ENCODE data around the gene ATRX. TPM values are rescaled to one million over a fixed set of nuclear protein-coding genes. Genes with fewer than 3 reads are reported as not detected.
"Not testable (repeated sequence)": the region's sequence is repeated elsewhere in the genome, so short reads cannot be mapped to it uniquely, and the experiment has no call there.

The ATRX gene, protein sequence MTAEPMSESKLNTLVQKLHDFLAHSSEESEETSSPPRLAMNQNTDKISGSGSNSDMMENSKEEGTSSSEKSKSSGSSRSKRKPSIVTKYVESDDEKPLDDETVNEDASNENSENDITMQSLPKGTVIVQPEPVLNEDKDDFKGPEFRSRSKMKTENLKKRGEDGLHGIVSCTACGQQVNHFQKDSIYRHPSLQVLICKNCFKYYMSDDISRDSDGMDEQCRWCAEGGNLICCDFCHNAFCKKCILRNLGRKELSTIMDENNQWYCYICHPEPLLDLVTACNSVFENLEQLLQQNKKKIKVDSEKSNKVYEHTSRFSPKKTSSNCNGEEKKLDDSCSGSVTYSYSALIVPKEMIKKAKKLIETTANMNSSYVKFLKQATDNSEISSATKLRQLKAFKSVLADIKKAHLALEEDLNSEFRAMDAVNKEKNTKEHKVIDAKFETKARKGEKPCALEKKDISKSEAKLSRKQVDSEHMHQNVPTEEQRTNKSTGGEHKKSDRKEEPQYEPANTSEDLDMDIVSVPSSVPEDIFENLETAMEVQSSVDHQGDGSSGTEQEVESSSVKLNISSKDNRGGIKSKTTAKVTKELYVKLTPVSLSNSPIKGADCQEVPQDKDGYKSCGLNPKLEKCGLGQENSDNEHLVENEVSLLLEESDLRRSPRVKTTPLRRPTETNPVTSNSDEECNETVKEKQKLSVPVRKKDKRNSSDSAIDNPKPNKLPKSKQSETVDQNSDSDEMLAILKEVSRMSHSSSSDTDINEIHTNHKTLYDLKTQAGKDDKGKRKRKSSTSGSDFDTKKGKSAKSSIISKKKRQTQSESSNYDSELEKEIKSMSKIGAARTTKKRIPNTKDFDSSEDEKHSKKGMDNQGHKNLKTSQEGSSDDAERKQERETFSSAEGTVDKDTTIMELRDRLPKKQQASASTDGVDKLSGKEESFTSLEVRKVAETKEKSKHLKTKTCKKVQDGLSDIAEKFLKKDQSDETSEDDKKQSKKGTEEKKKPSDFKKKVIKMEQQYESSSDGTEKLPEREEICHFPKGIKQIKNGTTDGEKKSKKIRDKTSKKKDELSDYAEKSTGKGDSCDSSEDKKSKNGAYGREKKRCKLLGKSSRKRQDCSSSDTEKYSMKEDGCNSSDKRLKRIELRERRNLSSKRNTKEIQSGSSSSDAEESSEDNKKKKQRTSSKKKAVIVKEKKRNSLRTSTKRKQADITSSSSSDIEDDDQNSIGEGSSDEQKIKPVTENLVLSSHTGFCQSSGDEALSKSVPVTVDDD (N-terminal part only)
- polyA plus RNA-seq (2013, experiment 1 of 2) = 42.9 TPM
- polyA plus RNA-seq (2013, experiment 2 of 2) = 42.7 TPM

DNA sequence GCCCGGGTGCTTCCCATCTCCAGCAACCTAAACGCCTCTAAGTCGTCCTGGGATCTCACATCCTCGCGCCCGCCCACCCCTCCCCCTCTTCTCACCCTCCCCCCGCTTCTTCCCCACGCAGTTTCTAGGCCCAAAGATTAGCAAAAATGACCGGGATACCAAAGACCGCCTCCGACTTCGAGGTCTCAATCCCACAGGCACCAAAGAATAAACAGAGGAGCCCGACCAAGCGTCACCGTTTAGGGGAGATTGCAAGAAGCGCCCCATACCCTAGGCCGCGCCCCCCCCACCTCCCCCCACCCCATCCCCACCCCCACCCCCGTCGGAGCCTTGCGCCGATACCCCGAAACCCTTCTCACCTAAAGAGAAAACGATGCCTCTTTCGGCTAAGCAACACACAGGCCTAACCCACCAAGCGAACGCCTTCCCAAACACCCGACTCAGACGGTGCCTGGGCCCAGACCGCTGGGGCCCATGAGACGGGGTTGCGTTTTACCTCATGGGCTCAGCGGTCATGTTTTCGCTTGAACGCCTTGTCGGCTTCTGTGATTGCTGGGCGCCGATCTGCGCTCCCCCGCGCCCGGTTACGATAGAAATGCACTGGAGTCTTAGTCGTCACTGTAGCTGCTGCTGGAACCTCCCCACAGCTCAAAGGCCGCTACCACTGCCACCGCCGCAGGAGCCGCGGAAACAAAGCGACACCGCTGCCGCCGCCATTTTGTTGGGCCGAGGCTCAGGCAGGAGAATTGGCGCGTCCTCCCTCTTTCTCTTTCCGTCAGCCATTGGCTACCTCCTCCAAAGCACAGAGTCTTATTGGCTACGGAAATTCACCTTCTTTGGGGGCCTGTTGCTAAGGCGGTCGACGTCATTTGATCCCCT is at the start of gene ATRX:
TSS of gene ATRX (minus strand) at position 731 of the 879 bp plus-strand sequence. CDS start at position 516, 215 bp downstream.
- Histone ChIP-seq H3K9ac (ENCODE audit: low read length) (peak within 1 kb of the TSS; percentile 96), H3K9me3 (ENCODE audit: control insufficient read depth, low read length) (no peaks in the 10 kb centered on the region), H3K4me1 (ENCODE audit: control insufficient read depth, insufficient read depth, low read depth, low read length) (no peaks in the 10 kb centered on the region), H3K79me1 (replicated peaks; ENCODE audit: low read length, poor library complexity, severe bottlenecking) (no peaks in the 10 kb centered on the region), H3K27ac (ENCODE audit: low read length, poor library complexity, severe bottlenecking) (peak within 1 kb of the TSS; percentile 91), H2BK120ac (ENCODE audit: low read depth, low read length) (peak within 1 kb of the TSS; percentile 61), H2AFZ (ENCODE audit: low read depth, low read length) (peak within 1 kb of the TSS; percentile 39), H4K91ac (ENCODE audit: low read length) (peak within 1 kb of the TSS; percentile 89), H4K8ac (ENCODE audit: low read length) (peak within 1 kb of the TSS; percentile 96), H3K36me3 (ENCODE audit: control insufficient read depth in 1 of 2, insufficient read depth in 2 of 2, low read depth in 1 of 2, low read length in 2 of 2) (no peaks in the 10 kb centered on the region), H3K4ac (ENCODE audit: low read depth in 1 of 2, low read length in 2 of 2) (peak within 1 kb of the TSS; percentile 77 to 91), H3K14ac (ENCODE audit: low read length in 2 of 2) (peak within 1 kb of the TSS in 1 of 2 experiments; percentile 96), H3K27me3 (ENCODE audit: control insufficient read depth in 1 of 2, insufficient read depth in 1 of 2, low read length in 2 of 2) (no peaks in the 10 kb centered on the region), H2BK15ac (ENCODE audit: low read depth, poor library complexity, severe bottlenecking) (peak within 1 kb of the TSS; percentile 52), H2BK12ac (ENCODE audit: low read length in 2 of 2) (no peak within 1 kb of the TSS), H2BK5ac (ENCODE audit: low read depth, low read length, poor library complexity, severe bottlenecking) (no peak within 1 kb of the TSS), H3K23ac (ENCODE audit: low read length in 2 of 2) (no peak within 1 kb of the TSS), H3K4me2 (ENCODE audit: low read length, poor library complexity, severe bottlenecking) (peak within 1 kb of the TSS; percentile 50), H3K18ac (ENCODE audit: low read depth in 1 of 2, low read length in 2 of 2) (peak within 1 kb of the TSS; percentile 88 to 92), H3K4me3 (ENCODE audit: insufficient read depth in 1 of 2, low read depth in 1 of 2, low read length in 2 of 2) (peak within 1 kb of the TSS; percentile 76 to 85), H2AK5ac (ENCODE audit: low read length, severe bottlenecking) (no peak within 1 kb of the TSS)
- WGBS = under 1% methylated on average over 37 of the region's 61 CpGs
- peak; percentile 87 for DNase-seq

DNA sequence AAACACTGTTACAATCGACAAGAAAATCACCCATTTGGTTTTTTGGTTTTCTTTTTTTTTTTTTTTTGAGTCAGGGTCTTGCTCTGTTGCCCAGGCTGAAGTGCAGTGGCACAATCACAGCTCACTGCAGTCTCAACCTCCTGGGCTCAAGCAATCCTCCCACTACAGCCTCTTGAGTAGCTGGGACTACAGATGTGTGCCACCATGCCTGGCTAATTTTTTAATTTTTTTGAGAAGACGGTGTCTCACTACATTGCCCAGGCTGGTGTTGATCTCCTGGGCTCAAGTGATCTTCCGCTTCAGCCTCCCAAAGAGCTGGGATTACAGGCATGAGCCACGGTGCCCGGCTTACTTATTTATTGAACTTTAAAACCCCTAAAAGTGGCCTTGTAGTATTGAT is 45.5 kb upstream of the ATRX start:
- H3K27me3 ChIP-seq (ENCODE audit: control insufficient read depth in 1 of 2, insufficient read depth in 1 of 2, low read length in 2 of 2); H3K36me3 ChIP-seq (ENCODE audit: control insufficient read depth in 1 of 2, insufficient read depth in 2 of 2, low read depth in 1 of 2, low read length in 2 of 2); H2AFZ ChIP-seq (ENCODE audit: low read depth, low read length); H3K18ac ChIP-seq (ENCODE audit: low read depth in 1 of 2, low read length in 2 of 2); H2AK5ac ChIP-seq (ENCODE audit: low read length, severe bottlenecking); H4K91ac ChIP-seq (ENCODE audit: low read length); H3K4me3 ChIP-seq (ENCODE audit: insufficient read depth in 1 of 2, low read depth in 1 of 2, low read length in 2 of 2); H3K14ac ChIP-seq (ENCODE audit: low read length in 2 of 2); DNase-seq; H2BK5ac ChIP-seq (ENCODE audit: low read depth, low read length, poor library complexity, severe bottlenecking); H3K4me2 ChIP-seq (ENCODE audit: low read length, poor library complexity, severe bottlenecking); H3K27ac ChIP-seq (ENCODE audit: low read length, poor library complexity, severe bottlenecking); H3K79me1 ChIP-seq (replicated peaks; ENCODE audit: low read length, poor library complexity, severe bottlenecking); H2BK120ac ChIP-seq (ENCODE audit: low read depth, low read length); H4K8ac ChIP-seq (ENCODE audit: low read length); H3K23ac ChIP-seq (ENCODE audit: low read length in 2 of 2); H2BK12ac ChIP-seq (ENCODE audit: low read length in 2 of 2); H3K9me3 ChIP-seq (ENCODE audit: control insufficient read depth, low read length); H3K9ac ChIP-seq (ENCODE audit: low read length); H3K4ac ChIP-seq (ENCODE audit: low read depth in 1 of 2, low read length in 2 of 2); H2BK15ac ChIP-seq (ENCODE audit: low read depth, poor library complexity, severe bottlenecking); H3K4me1 ChIP-seq (ENCODE audit: control insufficient read depth, insufficient read depth, low read depth, low read length): not testable (repeated sequence)
- WGBS = no CpG with 5 or more reads among the region's 5 CpGs

DNA sequence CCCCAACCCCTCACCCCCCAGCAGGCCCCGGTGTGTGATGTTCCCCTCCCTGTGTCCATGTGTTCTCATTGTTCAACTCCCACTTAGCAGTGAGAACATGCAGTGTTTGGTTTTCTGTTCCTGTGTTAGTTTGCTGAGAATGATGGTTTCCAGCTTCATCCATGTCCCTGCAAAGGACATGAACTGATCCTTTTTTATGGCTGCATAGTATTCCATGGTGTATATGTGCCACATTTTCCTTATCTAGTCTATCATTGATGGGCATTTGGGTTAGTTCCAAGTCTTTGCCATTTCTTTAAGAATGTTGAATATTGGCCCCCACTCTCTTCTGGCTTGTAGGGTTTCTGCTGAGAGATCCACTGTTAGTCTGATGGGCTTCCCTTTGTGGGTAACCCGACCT is 36.0 kb upstream of the ATRX start:
- not testable (repeated sequence) for H3K9me3 ChIP-seq (ENCODE audit: control insufficient read depth, low read length); H3K4me3 ChIP-seq (ENCODE audit: insufficient read depth in 1 of 2, low read depth in 1 of 2, low read length in 2 of 2); H3K27me3 ChIP-seq (ENCODE audit: control insufficient read depth in 1 of 2, insufficient read depth in 1 of 2, low read length in 2 of 2); H3K27ac ChIP-seq (ENCODE audit: low read length, poor library complexity, severe bottlenecking); H3K4me1 ChIP-seq (ENCODE audit: control insufficient read depth, insufficient read depth, low read depth, low read length); H2AFZ ChIP-seq (ENCODE audit: low read depth, low read length); H2BK120ac ChIP-seq (ENCODE audit: low read depth, low read length); H3K36me3 ChIP-seq (ENCODE audit: control insufficient read depth in 1 of 2, insufficient read depth in 2 of 2, low read depth in 1 of 2, low read length in 2 of 2); H2BK15ac ChIP-seq (ENCODE audit: low read depth, poor library complexity, severe bottlenecking); H3K23ac ChIP-seq (ENCODE audit: low read length in 2 of 2); H4K91ac ChIP-seq (ENCODE audit: low read length); H3K4ac ChIP-seq (ENCODE audit: low read depth in 1 of 2, low read length in 2 of 2); DNase-seq; H3K14ac ChIP-seq (ENCODE audit: low read length in 2 of 2); H3K9ac ChIP-seq (ENCODE audit: low read length); H2AK5ac ChIP-seq (ENCODE audit: low read length, severe bottlenecking); H3K4me2 ChIP-seq (ENCODE audit: low read length, poor library complexity, severe bottlenecking); H2BK5ac ChIP-seq (ENCODE audit: low read depth, low read length, poor library complexity, severe bottlenecking); H2BK12ac ChIP-seq (ENCODE audit: low read length in 2 of 2); H3K79me1 ChIP-seq (replicated peaks; ENCODE audit: low read length, poor library complexity, severe bottlenecking); H4K8ac ChIP-seq (ENCODE audit: low read length); H3K18ac ChIP-seq (ENCODE audit: low read depth in 1 of 2, low read length in 2 of 2)
- WGBS = no CpG with 5 or more reads among the region's 2 CpGs
